IMR-90 (cell line): Measurements from ENCODE around the gene CCDC171. TPM values are rescaled to one million over a fixed set of nuclear protein-coding genes. Genes with fewer than 3 reads are reported as not detected.

ENCODE experiments used
- ATAC-seq: fragments of 200-7000 bp; cut with Tn5 transposase; 2 replicates; pipeline ENCODE4 v1.9.1; 2020; ENCODE audit warnings: low read depth, mild to moderate bottlenecking, moderate library complexity
- BruUV-seq: library from RNA; stranded (reverse); fragments of 400-500 nt; replicated peaks from 2 replicates; lab custom pipeline; 2021; lab: Mats Ljungman, UMichigan
- CTCF ChIA-PET: fragments of 300-600 bp; formaldehyde crosslinking; extraction: SDS; loops from one replicate; lab custom pipeline; 2021; ENCODE audit warnings: antibody characterized with exemption; lab: Yijun Ruan, JAX
- POLR2A ChIA-PET: fragments of 300-600 bp; sonication (Branson Sonifier 250); formaldehyde crosslinking; loops from one replicate; lab custom pipeline; 2022; ENCODE audit warnings: antibody characterized with exemption; ENCODE audit not compliant: unreplicated experiment; lab: Charles Lee
- DNase-seq: peaks from one replicate; pipeline ENCODE4 v3.0.0; 2013
- H2AFZ ChIP-seq: replicated peaks from 2 replicates; pipeline ENCODE3; 2013; ENCODE audit warnings: low read length, mild to moderate bottlenecking; ENCODE audit not compliant: poor library complexity
- H2AK5ac ChIP-seq: 2 replicates; pipeline ENCODE4 v1.6.1; 2013; ENCODE audit warnings: low read depth, low read length, inconsistent platforms
- H2AK9ac ChIP-seq: replicated peaks from 2 replicates; pipeline ENCODE3; 2013; ENCODE audit warnings: mild to moderate bottlenecking, low read depth, low read length, moderate library complexity; ENCODE audit not compliant: poor library complexity
- H2BK120ac ChIP-seq: 2 replicates; pipeline ENCODE4 v1.6.1; 2013; ENCODE audit warnings: low read depth, low read length, inconsistent platforms
- H2BK15ac ChIP-seq: 3 replicates; pipeline ENCODE4 v1.6.1; 2013; ENCODE audit warnings: low read depth, low read length, inconsistent platforms
- H2BK20ac ChIP-seq: 2 replicates; pipeline ENCODE4 v1.6.1; 2013; ENCODE audit warnings: low read depth, mild to moderate bottlenecking, inconsistent platforms, low read length, moderate library complexity
- H2BK5ac ChIP-seq: 2 replicates; pipeline ENCODE4 v1.6.1; 2013; ENCODE audit warnings: mild to moderate bottlenecking, low read depth, low read length, inconsistent platforms; ENCODE audit not compliant: poor library complexity, severe bottlenecking
- H3K14ac ChIP-seq: replicated peaks from 2 replicates; pipeline ENCODE4 v1.6.1; 2013; ENCODE audit warnings: low read depth, low read length, inconsistent platforms
- H3K18ac ChIP-seq: 2 replicates; pipeline ENCODE4 v1.6.1; 2013; ENCODE audit warnings: low read depth, low read length, control low read depth
- H3K23ac ChIP-seq: 2 replicates; pipeline ENCODE4 v1.6.1; 2013; ENCODE audit warnings: low read depth, low read length, inconsistent platforms
- H3K27ac ChIP-seq: 2 replicates; pipeline ENCODE4 v1.5.1; 2013; ENCODE audit warnings: mild to moderate bottlenecking, control low read depth, low read length; ENCODE audit not compliant: insufficient read depth
- H3K27me3 ChIP-seq: 2 replicates; pipeline ENCODE4 v1.6.1; 2013; ENCODE audit warnings: low read length; ENCODE audit not compliant: control insufficient read depth, insufficient read depth
- H3K36me3 ChIP-seq: 2 replicates; pipeline ENCODE4 v1.6.1; 2013; ENCODE audit warnings: low read length, mixed read lengths; ENCODE audit not compliant: control insufficient read depth, insufficient read depth
- H3K4ac ChIP-seq: 2 replicates; pipeline ENCODE4 v1.6.1; 2013; ENCODE audit warnings: low read depth, low read length, inconsistent platforms
- H3K4me1 ChIP-seq: 2 replicates; pipeline ENCODE4 v1.6.1; 2013; ENCODE audit warnings: low read length, mixed read lengths; ENCODE audit not compliant: control insufficient read depth, insufficient read depth
- H3K4me2 ChIP-seq: 2 replicates; pipeline ENCODE4 v1.6.1; 2013; ENCODE audit warnings: low read depth, mild to moderate bottlenecking, control low read depth, low read length, moderate library complexity
- H3K4me3 ChIP-seq: 2 replicates; pipeline ENCODE4 v1.5.1; 2013; ENCODE audit warnings: low read depth, mild to moderate bottlenecking, control low read depth, low read length, moderate library complexity; ENCODE audit not compliant: insufficient read depth
- H3K56ac ChIP-seq: 2 replicates; pipeline ENCODE4 v1.6.1; 2013; ENCODE audit warnings: low read length, inconsistent platforms; ENCODE audit not compliant: insufficient read depth; ENCODE audit errors: extremely low read depth
- H3K79me1 ChIP-seq, 2 experiments: 2 replicates each; pipeline ENCODE4 v1.6.1; 2013; ENCODE audit warnings: low read length in 2 of 2, inconsistent platforms in 1 of 2, low read depth in 1 of 2
- H3K9ac ChIP-seq: 2 replicates; pipeline ENCODE4 v1.6.1; 2013; ENCODE audit warnings: low read depth, low read length, control low read depth
- H3K9me1 ChIP-seq: 2 replicates; pipeline ENCODE4 v1.6.1; 2013; ENCODE audit warnings: low read length, inconsistent platforms; ENCODE audit not compliant: insufficient read depth
- H3K9me3 ChIP-seq: 2 replicates; pipeline ENCODE4 v1.6.1; 2013; ENCODE audit warnings: low read length; ENCODE audit not compliant: control insufficient read depth, insufficient read depth
- H4K20me1 ChIP-seq: 2 replicates; pipeline ENCODE4 v1.6.1; 2013; ENCODE audit warnings: low read length, inconsistent platforms; ENCODE audit not compliant: insufficient read depth
- H4K5ac ChIP-seq: 2 replicates; pipeline ENCODE4 v1.6.1; 2013; ENCODE audit warnings: mild to moderate bottlenecking, low read depth, low read length, control low read depth
- H4K8ac ChIP-seq, 2 experiments: 2 replicates each; pipeline ENCODE4 v1.6.1; 2013; ENCODE audit warnings: low read depth in 2 of 2, low read length in 2 of 2, control low read depth in 1 of 2, inconsistent platforms in 1 of 2
- H4K91ac ChIP-seq: 2 replicates; pipeline ENCODE4 v1.6.1; 2013; ENCODE audit warnings: low read depth, low read length, inconsistent platforms; ENCODE audit not compliant: insufficient read depth
- NFE2L2 ChIP-seq: fragments of 150-350 bp; IDR thresholded peaks from 2 replicates; pipeline ENCODE4 v1.6.1; 2016; ENCODE audit warnings: low read depth, mild to moderate bottlenecking, low read length
- WGBS, 2 experiments: methylation state at CpG; one replicate each; pipeline versions ENCODE4 v1.1.5 to v1.1.7; 2013; ENCODE audit warnings: missing lambda C conversion rate in 2 of 2; ENCODE audit not compliant: insufficient read length in 1 of 2; ENCODE audit errors: extremely low coverage in 2 of 2; 5-methylcytosine and 5-hydroxymethylcytosine counted together
- dilution Hi-C: fragments of 300-500 bp; cut with HindIII; formaldehyde crosslinking; loops from one replicate; pipeline ENCODE4 v1.14.3; 2018; ENCODE audit warnings: low sequenced_read_pairs; ENCODE audit not compliant: unreplicated experiment
- in situ Hi-C: fragments of 300-500 bp; cut with MboI; formaldehyde crosslinking; loops from 3 replicates; pipeline ENCODE4 v1.14.3; 2019; ENCODE audit warnings: low sequenced_read_pairs, inconsistent platforms, mixed read lengths
- intact Hi-C: fragments of 100-400 bp; cut with micrococcal nuclease; formaldehyde crosslinking; loops from 2 replicates; pipeline ENCODE4 v1.10.0; 2022
- polyA plus RNA-seq, 3 experiments: library from polyadenylated mRNA; depleted of rRNA; stranded (reverse); fragments of >200 nt; gene quantifications; 2 replicates each; pipeline ENCODE4 v1.2.3, GENCODE V29; 2012; ENCODE audit warnings: low replicate concordance in 1 of 3
- total RNA-seq: library from RNA; depleted of rRNA; stranded (reverse); fragments of >200 nt; gene quantifications from 2 replicates; pipeline ENCODE4 v1.2.3, GENCODE V29; 2012

Gene CCDC171
- total and polyA plus RNA-seq, 2 of the 4 experiments (the other 2 are of a cell fraction): 0.63 to 2.2 TPM

GRCh38 chr9:15831384-15831783 is 278.5 kb downstream of the CCDC171 start:
- Histone ChIP-seq H2AK5ac (no peak overlapping the region), H3K79me1 (no peaks in the 10 kb centered on the region), H3K9me1 (no peaks in the 10 kb centered on the region), H2BK15ac (no peak overlapping the region), H3K36me3 (no peaks in the 10 kb centered on the region), H4K8ac (no peak overlapping the region), H2BK20ac (no peak overlapping the region), H3K23ac (no peak overlapping the region), H3K4me2 (no peak overlapping the region), H3K27ac (no peak overlapping the region), H2AFZ (no peak overlapping the region), H3K4me3 (no peak overlapping the region), H2BK120ac (no peak overlapping the region), H3K14ac (no peak overlapping the region), H3K4ac (no peak overlapping the region), H3K9me3 (no peaks in the 10 kb centered on the region), H3K27me3 (no peaks in the 10 kb centered on the region), H3K4me1 (peaks cover 1% of the 10 kb centered on the region; the same call in 1 of the 2 replicates), H2BK5ac (no peak overlapping the region), H4K20me1 (no peaks in the 10 kb centered on the region), H4K91ac (no peak overlapping the region), H3K9ac (no peak overlapping the region), H4K5ac (no peak overlapping the region), H2AK9ac (no peak overlapping the region), H3K56ac (no peak overlapping the region), H3K18ac (no peak overlapping the region)
- ChIA-PET POLR2A (no interaction called here), CTCF (interaction anchor here (0.5 kb wide), 1 partner anchor 326 kb away, joined by 3 read pairs; no protein-coding TSS in a partner anchor)
- no peak for TF ChIP-seq NFE2L2
- intact Hi-C loops (no loop called here), dilution Hi-C loops (no loop called here), in situ Hi-C loops (no loop called here)
- no CpG with 5 or more reads among the region's 1 CpG for WGBS, 2 experiments
- no TSS peak for BruUV-seq
- ATAC-seq (no peak), DNase-seq (no peak)
